ENCODE data around the gene MATR3.
A peak's percentile ranks its signal among the peaks of the same experiment; 100 is the strongest.
"Not testable (repeated sequence)": the region's sequence is repeated elsewhere in the genome, so short reads cannot be mapped to it uniquely, and the experiment has no call there.

Gene MATR3

GRCh38 chr5:139343476-139343875, 49.9 kb downstream of the MATR3 start:
- no peak overlapping the region for H3K27ac ChIP-seq (ENCODE audit: low read depth, low read length)
- peaks cover 41% of the 10 kb centered on the region for H3K4me1 ChIP-seq (ENCODE audit: control insufficient read depth, low read length)
- H3K4me3 ChIP-seq (ENCODE audit: low read length) = peak overlapping the region; percentile 92
- peak overlapping the region; percentile 89 for H3K4me2 ChIP-seq (ENCODE audit: low read length)
- peaks cover 10% of the 10 kb centered on the region for H3F3A ChIP-seq (ENCODE audit: control insufficient read depth, insufficient read depth)
- H3K79me2 ChIP-seq (ENCODE audit: control insufficient read depth, low read length) = peaks cover 68% of the 10 kb centered on the region
- peaks cover 44% of the 10 kb centered on the region for H3K36me3 ChIP-seq (ENCODE audit: control insufficient read depth, low read length)
- TF ChIP-seq EZH2phosphoT487 (IDR thresholded peaks at IDR 0.05; ENCODE audit: borderline replicate concordance, low read length) (no peak), CTCF (IDR thresholded peaks at IDR 0.05; ENCODE audit: low read depth, low read length, poor library complexity, severe bottlenecking) (no peak)
- H3K27me3 ChIP-seq (ENCODE audit: control insufficient read depth, low read length) = no peaks in the 10 kb centered on the region
- H3K9me2 ChIP-seq (replicated peaks; ENCODE audit: control insufficient read depth, low read length) = no peaks in the 10 kb centered on the region
- H4K20me1 ChIP-seq (ENCODE audit: control insufficient read depth, insufficient read depth, low read depth, low read length) = peaks cover 19% of the 10 kb centered on the region
- H3K9me3 ChIP-seq (ENCODE audit: control insufficient read depth, insufficient read depth, low read length) = no peaks in the 10 kb centered on the region

GRCh38 chr5:139344177-139344576, 50.6 kb downstream of the MATR3 start:
- peak overlapping the region; percentile 89 for H3K4me2 ChIP-seq (ENCODE audit: low read length)
- no peaks in the 10 kb centered on the region for H3K27me3 ChIP-seq (ENCODE audit: control insufficient read depth, low read length)
- H3K4me1 ChIP-seq (ENCODE audit: control insufficient read depth, low read length) = peaks cover 41% of the 10 kb centered on the region
- peaks cover 75% of the 10 kb centered on the region for H3K79me2 ChIP-seq (ENCODE audit: control insufficient read depth, low read length)
- H3F3A ChIP-seq (ENCODE audit: control insufficient read depth, insufficient read depth) = peaks cover 7% of the 10 kb centered on the region
- H3K36me3 ChIP-seq (ENCODE audit: control insufficient read depth, low read length) = peaks cover 46% of the 10 kb centered on the region
- H3K9me2 ChIP-seq (replicated peaks; ENCODE audit: control insufficient read depth, low read length) = no peaks in the 10 kb centered on the region
- H3K27ac ChIP-seq (ENCODE audit: low read depth, low read length) = no peak overlapping the region
- H3K9me3 ChIP-seq (ENCODE audit: control insufficient read depth, insufficient read depth, low read length) = no peaks in the 10 kb centered on the region
- peaks cover 19% of the 10 kb centered on the region for H4K20me1 ChIP-seq (ENCODE audit: control insufficient read depth, insufficient read depth, low read depth, low read length)
- peak overlapping the region; percentile 92 for H3K4me3 ChIP-seq (ENCODE audit: low read length)
- TF ChIP-seq CTCF (IDR thresholded peaks at IDR 0.05; ENCODE audit: low read depth, low read length, poor library complexity, severe bottlenecking) (no peak), EZH2phosphoT487 (IDR thresholded peaks at IDR 0.05; ENCODE audit: borderline replicate concordance, low read length) (no peak)

GRCh38 chr5:139345442-139345841, 51.9 kb downstream of the MATR3 start:
- not testable (repeated sequence) for H3K4me2 ChIP-seq (ENCODE audit: low read length); H3K9me3 ChIP-seq (ENCODE audit: control insufficient read depth, insufficient read depth, low read length); H3K27me3 ChIP-seq (ENCODE audit: control insufficient read depth, low read length); H3K27ac ChIP-seq (ENCODE audit: low read depth, low read length); H3K4me3 ChIP-seq (ENCODE audit: low read length); H3F3A ChIP-seq (ENCODE audit: control insufficient read depth, insufficient read depth); H3K9me2 ChIP-seq (replicated peaks; ENCODE audit: control insufficient read depth, low read length)
- H3K79me2 ChIP-seq (ENCODE audit: control insufficient read depth, low read length) = peaks cover 88% of the 10 kb centered on the region
- peaks cover 48% of the 10 kb centered on the region for H3K36me3 ChIP-seq (ENCODE audit: control insufficient read depth, low read length)
- H3K4me1 ChIP-seq (ENCODE audit: control insufficient read depth, low read length) = peaks cover 35% of the 10 kb centered on the region
- H4K20me1 ChIP-seq (ENCODE audit: control insufficient read depth, insufficient read depth, low read depth, low read length) = peaks cover 21% of the 10 kb centered on the region

GRCh38 chr5:139347863-139348262, 54.3 kb downstream of the MATR3 start:
- H3K4me3 ChIP-seq (ENCODE audit: low read length); H3K9me3 ChIP-seq (ENCODE audit: control insufficient read depth, insufficient read depth, low read length); H3K27ac ChIP-seq (ENCODE audit: low read depth, low read length); H3K9me2 ChIP-seq (replicated peaks; ENCODE audit: control insufficient read depth, low read length); H3K27me3 ChIP-seq (ENCODE audit: control insufficient read depth, low read length); H3F3A ChIP-seq (ENCODE audit: control insufficient read depth, insufficient read depth); H3K4me2 ChIP-seq (ENCODE audit: low read length): not testable (repeated sequence)
- H3K79me2 ChIP-seq (ENCODE audit: control insufficient read depth, low read length) = peaks cover 100% of the 10 kb centered on the region
- peaks cover 50% of the 10 kb centered on the region for H3K36me3 ChIP-seq (ENCODE audit: control insufficient read depth, low read length)
- peaks cover 25% of the 10 kb centered on the region for H3K4me1 ChIP-seq (ENCODE audit: control insufficient read depth, low read length)
- peaks cover 16% of the 10 kb centered on the region for H4K20me1 ChIP-seq (ENCODE audit: control insufficient read depth, insufficient read depth, low read depth, low read length)

Measured in DOHH2 (cell line).